H1 (cell line): Measurements from ENCODE around the gene DHDH. TPM values are rescaled to one million over a fixed set of nuclear protein-coding genes. Genes with fewer than 3 reads are reported as not detected.

ENCODE experiments used
- CHD2 ChIP-seq: IDR thresholded peaks from 2 replicates; pipeline ENCODE4 v1.6.1; 2012; ENCODE audit warnings: low read length, improper control_type of control experiment
- CTCF ChIP-seq, 3 experiments: IDR thresholded peaks; 1 replicate in 2 of 3; 2 replicates in 1 of 3; pipeline versions ENCODE4 v1.5.1 to v1.6.1; 2011; ENCODE audit warnings: low read length in 3 of 3, mild to moderate bottlenecking in 3 of 3, inconsistent platforms in 2 of 3, low read depth in 1 of 3, moderate library complexity in 1 of 3; ENCODE audit not compliant: insufficient read depth in 1 of 3; ENCODE audit errors: control extremely low read depth in 1 of 3
- GTF2F1 ChIP-seq: IDR thresholded peaks from 2 replicates; pipeline ENCODE4 v1.6.1; 2012; ENCODE audit warnings: low read depth, low read length, improper control_type of control experiment, borderline replicate concordance
- MAFK ChIP-seq: IDR thresholded peaks from 2 replicates; pipeline ENCODE4 v1.6.1; 2012; ENCODE audit warnings: low read depth, mild to moderate bottlenecking, improper control_type of control experiment, low read length
- POLR2A ChIP-seq, 2 experiments: IDR thresholded peaks; 1 replicate in 1 of 2; 2 replicates in 1 of 2; pipeline ENCODE4 v1.6.1; 2011; ENCODE audit warnings: low read depth in 2 of 2, low read length in 2 of 2, mild to moderate bottlenecking in 2 of 2; ENCODE audit errors: control extremely low read depth in 1 of 2
- SIN3A ChIP-seq, 2 experiments: IDR thresholded peaks in 1 of 2; conservative IDR thresholded peaks in 1 of 2; 2 replicates each; pipeline ENCODE4 v1.6.1; 2011 to 2012; ENCODE audit warnings: low read length in 2 of 2, improper control_type of control experiment in 1 of 2, low read depth in 1 of 2, mild to moderate bottlenecking in 1 of 2
- SIX5 ChIP-seq: IDR thresholded peaks from 2 replicates; pipeline ENCODE4 v1.6.1; 2011; ENCODE audit warnings: mild to moderate bottlenecking, low read depth, low read length
- TBP ChIP-seq: IDR thresholded peaks from 2 replicates; pipeline ENCODE4 v1.6.1; 2011; ENCODE audit warnings: low read depth, low read length, improper control_type of control experiment
- TEAD4 ChIP-seq: IDR thresholded peaks from 2 replicates; pipeline ENCODE4 v1.6.1; 2012; ENCODE audit warnings: low read depth, low read length, inconsistent platforms, mixed read lengths
- polyA plus RNA-seq, 7 experiments: library from polyadenylated mRNA; depleted of rRNA in 3 of 7; stranded (reverse) in 5 of 7; unstranded in 2 of 7; fragments of >200 nt in 5 of 7; fragments of 200-250 nt in 2 of 7; gene quantifications; 1 replicate in 5 of 7; 2 replicates in 1 of 7; 4 replicates in 1 of 7; pipeline versions ENCODE4 v1.2.1 to v1.2.3, GENCODE V29; 2011 to 2013; ENCODE audit warnings: missing spikeins in 2 of 7, mixed read lengths in 2 of 7
- total RNA-seq: library from RNA; stranded (reverse); fragmentation: NEBNext Ultra II Directional; extraction: Animal tissue kit (Norgen Biotek cat#: 25700); gene quantifications from 2 replicates; pipeline ENCODE4 v1.2.1, GENCODE V29; 2021

Gene DHDH
- total and polyA plus RNA-seq, 2 of the 8 experiments (the other 6 are each of a cell fraction or from before 2014, with no cell fraction given), result 2.2 to 2.8 TPM

DNA sequence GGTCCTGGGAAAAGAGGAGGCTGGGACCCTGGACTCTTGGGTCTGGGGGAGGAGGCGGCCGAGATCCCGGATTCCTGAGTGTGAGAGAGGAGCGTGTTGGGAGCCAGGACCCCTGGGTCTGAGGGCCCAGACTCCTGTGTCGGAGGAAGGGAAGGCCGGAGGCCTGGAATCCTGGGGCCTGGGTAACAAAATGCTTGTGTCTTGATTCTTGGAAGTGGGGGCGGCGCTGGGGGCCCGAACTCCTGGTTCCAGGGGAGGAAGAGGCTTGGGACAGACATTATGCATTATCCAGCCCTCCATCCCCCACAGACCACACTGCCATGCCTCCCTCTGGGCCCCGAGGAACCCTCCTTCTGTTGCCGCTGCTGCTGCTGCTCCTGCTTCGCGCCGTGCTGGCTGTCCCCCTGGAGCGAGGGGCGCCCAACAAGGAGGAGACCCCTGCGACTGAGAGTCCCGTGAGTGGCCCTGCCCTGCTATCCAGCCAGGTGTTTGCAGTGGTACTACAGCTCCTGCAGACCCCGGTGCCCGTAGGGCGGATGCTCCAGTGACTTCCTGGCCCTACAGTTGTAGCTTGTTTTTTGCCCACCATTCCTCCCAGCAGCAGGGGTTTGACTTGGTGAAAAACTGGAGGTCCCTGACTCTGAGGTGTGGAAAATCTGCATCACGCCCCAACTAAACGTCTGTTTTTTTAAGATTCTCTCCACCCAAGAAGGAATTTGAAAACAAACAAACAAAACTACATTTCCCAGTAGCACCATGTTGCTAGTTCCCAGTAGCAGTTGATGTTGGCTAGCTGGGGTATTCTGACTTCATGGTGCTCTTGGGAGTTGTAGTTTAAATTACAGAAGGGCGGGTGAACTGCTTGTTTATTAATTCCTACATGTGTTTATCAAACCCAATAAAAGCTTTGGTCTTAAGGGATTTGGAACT, 32.8 kb upstream of the DHDH start (continued):
- TF ChIP-seq SIX5 (peak; percentile 93), TBP (no peak), CHD2 (no peak), SIN3A (conservative IDR thresholded peaks at IDR 0.05 in 1 of 2, IDR thresholded peaks at IDR 0.05 in 1 of 2; ENCODE audit: low read depth in 1 of 2, low read length in 2 of 2) (peak; percentile 10 to 26; a peak in 1 of 4 replicates), POLR2A (IDR thresholded peaks at IDR 0.05; ENCODE audit: control extremely low read depth in 1 of 2, low read depth in 2 of 2, low read length in 2 of 2) (peak in 1 of 2 experiments; percentile 26; a peak in 1 of 3 replicates), TEAD4 (no peak), GTF2F1 (no peak), MAFK (no peak), CTCF (IDR thresholded peaks at IDR 0.05; ENCODE audit: control extremely low read depth in 1 of 3, insufficient read depth in 1 of 3, low read depth in 1 of 3, low read length in 3 of 3) (no peak)
- TF ChIP-seq, all 59 proteins: peak for 7
